Vagina (tissue), 2 donors: Measurements from ENCODE around the gene HS3ST3B1. TPM values are rescaled to one million over a fixed set of nuclear protein-coding genes. Genes with fewer than 3 reads are reported as not detected.

Experiments
- DNase-seq, 2 donors: peaks; one replicate each; pipeline ENCODE4 v3.0.0-alpha.2; 2017; ENCODE audit errors: extremely low spot score in 2 of 2
- H3K27ac ChIP-seq: fragments of 200-600 bp; sonication (generic); one replicate; pipeline ENCODE4 v1.5.1; 2019
- H3K27me3 ChIP-seq: fragments of 200-600 bp; sonication (generic); one replicate; pipeline ENCODE4 v1.5.1; 2019
- H3K36me3 ChIP-seq, 2 donors: fragments of 200-600 bp; sonication (generic); one replicate each; pipeline ENCODE4 v1.5.1; 2017 to 2019
- H3K4me1 ChIP-seq: fragments of 200-600 bp; sonication (generic); one replicate; pipeline ENCODE4 v1.5.1; 2019
- H3K4me3 ChIP-seq, 2 donors: fragments of 200-600 bp; sonication (generic); 1 replicate in 1 of 2; 2 replicates in 1 of 2; pipeline ENCODE4 v1.5.1; 2016 to 2019
- H3K9me3 ChIP-seq: fragments of 200-600 bp; sonication (generic); one replicate; pipeline ENCODE4 v1.5.1; 2019
- POLR2A ChIP-seq, 2 donors: fragments of 450-650 bp; IDR thresholded peaks; one replicate each; pipeline ENCODE4 v1.6.1; 2017; ENCODE audit warnings: antibody characterized with exemption in 2 of 2, mild to moderate bottlenecking in 2 of 2, moderate library complexity in 2 of 2
- POLR2AphosphoS5 ChIP-seq, 2 donors: sonication (generic); formaldehyde crosslinking; IDR thresholded peaks; one replicate each; pipeline ENCODE4 v1.9.0; 2017; ENCODE audit warnings: antibody characterized with exemption in 2 of 2, mild to moderate bottlenecking in 2 of 2, low read depth in 1 of 2; ENCODE audit not compliant: insufficient read depth in 1 of 2
- intact Hi-C: fragments of 100-400 bp; cut with DNase I; formaldehyde crosslinking; loops from one replicate; pipeline ENCODE4 v1.15.1; 2023
- total RNA-seq: library from RNA; depleted of rRNA; stranded (reverse); fragments of >200 nt; gene quantifications from one replicate; pipeline ENCODE4 v1.2.3, GENCODE V29; 2016
- TF ChIP-seq, protein P1 (sequence below), 3 experiments: fragments of 450-650 bp in 2 of 3; fragments of 200-600 bp in 1 of 3; sonication (generic) in 1 of 3; IDR thresholded peaks; one replicate each; pipeline ENCODE4 v1.5.1; 2017 to 2019; ENCODE audit warnings: antibody characterized with exemption in 3 of 3, mild to moderate bottlenecking in 2 of 3, moderate library complexity in 2 of 3

The HS3ST3B1 gene
- total RNA-seq, 1 donor from 2014 or later = 5.9 TPM

DNA sequence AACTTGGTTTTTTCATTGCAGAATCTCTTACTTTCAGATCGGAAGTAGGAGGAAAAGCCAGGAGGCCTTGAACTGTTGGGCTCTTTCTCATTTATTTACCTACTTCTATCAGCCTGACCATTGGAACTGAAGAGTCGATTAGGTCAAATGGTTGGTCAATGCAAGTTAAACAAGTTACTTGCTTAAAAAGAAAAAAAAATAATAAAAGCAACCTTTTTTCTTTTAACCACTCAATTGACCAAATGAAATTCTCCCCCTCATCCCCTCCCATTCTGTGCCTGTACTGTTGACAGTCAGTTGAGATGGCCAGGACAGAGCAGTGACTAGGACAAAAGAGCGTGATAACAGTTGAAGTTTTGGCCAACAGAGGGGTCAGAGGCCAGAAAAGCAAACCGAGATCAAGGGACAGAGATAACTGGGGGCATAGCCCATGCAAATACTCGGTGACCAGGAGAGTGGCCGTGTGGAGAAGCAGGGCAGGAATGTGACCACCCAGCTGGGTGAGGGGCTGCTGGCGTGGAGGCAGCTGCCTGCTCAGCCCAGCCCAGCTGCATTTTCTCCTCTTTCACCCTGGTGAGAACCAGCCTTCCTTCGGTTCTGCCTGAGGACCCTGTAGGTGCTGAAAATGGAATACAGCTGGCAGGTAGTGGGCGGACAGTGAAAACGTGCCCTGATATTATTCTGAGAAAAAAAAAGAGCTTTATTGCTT is 72.2 kb downstream of the HS3ST3B1 start:
- DNase-seq = no peak
- H3K27me3 ChIP-seq = no peaks in the 10 kb centered on the region
- TF ChIP-seq, protein P1, sequence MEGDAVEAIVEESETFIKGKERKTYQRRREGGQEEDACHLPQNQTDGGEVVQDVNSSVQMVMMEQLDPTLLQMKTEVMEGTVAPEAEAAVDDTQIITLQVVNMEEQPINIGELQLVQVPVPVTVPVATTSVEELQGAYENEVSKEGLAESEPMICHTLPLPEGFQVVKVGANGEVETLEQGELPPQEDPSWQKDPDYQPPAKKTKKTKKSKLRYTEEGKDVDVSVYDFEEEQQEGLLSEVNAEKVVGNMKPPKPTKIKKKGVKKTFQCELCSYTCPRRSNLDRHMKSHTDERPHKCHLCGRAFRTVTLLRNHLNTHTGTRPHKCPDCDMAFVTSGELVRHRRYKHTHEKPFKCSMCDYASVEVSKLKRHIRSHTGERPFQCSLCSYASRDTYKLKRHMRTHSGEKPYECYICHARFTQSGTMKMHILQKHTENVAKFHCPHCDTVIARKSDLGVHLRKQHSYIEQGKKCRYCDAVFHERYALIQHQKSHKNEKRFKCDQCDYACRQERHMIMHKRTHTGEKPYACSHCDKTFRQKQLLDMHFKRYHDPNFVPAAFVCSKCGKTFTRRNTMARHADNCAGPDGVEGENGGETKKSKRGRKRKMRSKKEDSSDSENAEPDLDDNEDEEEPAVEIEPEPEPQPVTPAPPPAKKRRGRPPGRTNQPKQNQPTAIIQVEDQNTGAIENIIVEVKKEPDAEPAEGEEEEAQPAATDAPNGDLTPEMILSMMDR (IDR thresholded peaks at IDR 0.05) = no peak
- no peak for TF ChIP-seq POLR2A (IDR thresholded peaks at IDR 0.05)
- TF ChIP-seq POLR2AphosphoS5 (IDR thresholded peaks at IDR 0.05; ENCODE audit: insufficient read depth in 1 of 2, low read depth in 1 of 2) = no peak
- H3K27ac ChIP-seq = no peak overlapping the region
- no peaks in the 10 kb centered on the region for H3K36me3 ChIP-seq
- H3K4me3 ChIP-seq = no peak overlapping the region
- intact Hi-C loops = no loop called here
- no peaks in the 10 kb centered on the region for H3K4me1 ChIP-seq
- H3K9me3 ChIP-seq = no peaks in the 10 kb centered on the region

GRCh38 chr17:14373614-14374259 is 72.9 kb downstream of the HS3ST3B1 start:
- intact Hi-C loops = no loop called here
- Histone ChIP-seq H3K4me1 (no peaks in the 10 kb centered on the region), H3K27me3 (no peaks in the 10 kb centered on the region), H3K9me3 (no peaks in the 10 kb centered on the region), H3K4me3 (no peak overlapping the region), H3K36me3 (no peaks in the 10 kb centered on the region), H3K27ac (no peak overlapping the region)
- TF ChIP-seq POLR2AphosphoS5 (IDR thresholded peaks at IDR 0.05; ENCODE audit: insufficient read depth in 1 of 2, low read depth in 1 of 2) (no peak), POLR2A (IDR thresholded peaks at IDR 0.05) (no peak)
- TF ChIP-seq, protein P1 (IDR thresholded peaks at IDR 0.05) = no peak
- no peak for DNase-seq

GRCh38 chr17:14374268-14374667 is 73.4 kb downstream of the HS3ST3B1 start:
- no peak for TF ChIP-seq POLR2AphosphoS5 (IDR thresholded peaks at IDR 0.05; ENCODE audit: insufficient read depth in 1 of 2, low read depth in 1 of 2)
- TF ChIP-seq, protein P1 (IDR thresholded peaks at IDR 0.05) = no peak
- Histone ChIP-seq H3K27me3 (no peaks in the 10 kb centered on the region), H3K27ac (no peak overlapping the region), H3K4me3 (no peak overlapping the region), H3K9me3 (no peaks in the 10 kb centered on the region), H3K4me1 (no peaks in the 10 kb centered on the region), H3K36me3 (no peaks in the 10 kb centered on the region)
- no peak for DNase-seq
- intact Hi-C loops = no loop called here

DNA sequence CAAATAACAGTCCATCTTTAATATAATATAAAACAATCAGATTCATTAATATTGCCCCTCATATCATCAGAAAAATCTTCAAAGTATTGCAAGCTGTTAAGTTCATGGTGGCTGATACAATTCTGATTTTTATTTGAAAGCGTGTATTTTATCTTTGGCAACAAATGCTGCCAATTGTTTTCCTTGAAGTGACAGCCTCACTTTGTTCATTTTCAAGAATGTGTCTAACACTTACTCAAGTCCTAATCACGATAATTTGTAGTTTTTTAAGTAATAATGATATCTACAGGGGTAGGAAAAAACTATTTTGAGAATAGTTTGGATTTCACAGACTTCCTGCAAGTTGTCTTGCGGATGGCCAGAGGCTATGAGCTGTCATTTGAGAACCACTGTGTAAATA is 75.8 kb downstream of the HS3ST3B1 start:
- no peak for DNase-seq
- Histone ChIP-seq H3K27ac (no peak overlapping the region), H3K4me1 (no peaks in the 10 kb centered on the region), H3K36me3 (no peaks in the 10 kb centered on the region), H3K27me3 (no peaks in the 10 kb centered on the region), H3K9me3 (no peaks in the 10 kb centered on the region), H3K4me3 (no peak overlapping the region)
- intact Hi-C loops = no loop called here
- TF ChIP-seq, protein P1 (IDR thresholded peaks at IDR 0.05) = no peak
- TF ChIP-seq POLR2AphosphoS5 (IDR thresholded peaks at IDR 0.05; ENCODE audit: insufficient read depth in 1 of 2, low read depth in 1 of 2) (no peak), POLR2A (IDR thresholded peaks at IDR 0.05) (no peak)

DNA sequence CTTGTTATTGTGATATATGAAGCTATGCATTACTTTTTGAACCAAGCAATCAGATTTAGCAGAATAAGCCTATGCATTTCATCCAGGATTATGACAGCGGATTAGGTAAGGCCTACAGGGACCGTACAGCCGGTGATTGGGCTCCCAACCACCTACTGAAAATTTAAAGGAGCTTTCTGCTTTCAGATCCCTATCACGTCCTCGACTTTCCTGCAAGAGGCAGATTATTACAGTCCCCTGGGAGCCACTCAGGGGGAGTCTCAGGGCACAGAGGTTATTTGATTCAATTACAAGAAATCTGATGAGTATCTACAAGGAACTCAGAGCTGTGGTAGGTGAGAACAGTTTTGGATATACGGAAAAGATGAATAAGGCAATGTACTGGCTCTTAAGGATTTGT is 80.7 kb downstream of the HS3ST3B1 start:
- H3K4me1 ChIP-seq = no peaks in the 10 kb centered on the region
- intact Hi-C loops = no loop called here
- DNase-seq = no peak
- H3K36me3 ChIP-seq = no peaks in the 10 kb centered on the region
- no peak overlapping the region for H3K27ac ChIP-seq
- H3K9me3 ChIP-seq = no peaks in the 10 kb centered on the region
- no peak overlapping the region for H3K4me3 ChIP-seq
- TF ChIP-seq POLR2A (IDR thresholded peaks at IDR 0.05) (no peak), POLR2AphosphoS5 (IDR thresholded peaks at IDR 0.05; ENCODE audit: insufficient read depth in 1 of 2, low read depth in 1 of 2) (no peak)
- TF ChIP-seq, protein P1 (IDR thresholded peaks at IDR 0.05) = no peak
- no peaks in the 10 kb centered on the region for H3K27me3 ChIP-seq
